ENCODE data around the gene ZNF81.
"Not testable (repeated sequence)": the region's sequence is repeated elsewhere in the genome, so short reads cannot be mapped to it uniquely, and the experiment has no call there.

Gene ZNF81

DNA sequence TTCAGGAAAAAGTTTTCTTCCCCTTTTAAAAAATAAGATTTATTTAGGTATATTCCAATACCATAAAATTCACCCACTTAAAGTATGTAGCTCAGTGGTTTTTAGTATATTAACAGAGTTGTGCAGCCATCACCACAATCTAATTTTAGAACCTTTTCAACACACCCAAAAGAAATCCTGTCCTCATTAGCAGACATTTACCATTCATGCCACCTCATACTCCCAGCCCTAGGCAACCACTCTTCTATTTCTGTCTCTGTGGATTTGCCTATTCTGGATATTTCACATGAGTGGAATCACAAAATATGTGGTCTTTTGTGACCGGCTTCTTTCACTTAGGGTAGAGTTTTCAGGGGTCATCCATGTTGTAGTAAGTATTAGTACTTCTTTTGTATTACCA lies 7.4 kb downstream of the ZNF81 start:
- no peak for DNase-seq (ENCODE audit: low read depth)

DNA sequence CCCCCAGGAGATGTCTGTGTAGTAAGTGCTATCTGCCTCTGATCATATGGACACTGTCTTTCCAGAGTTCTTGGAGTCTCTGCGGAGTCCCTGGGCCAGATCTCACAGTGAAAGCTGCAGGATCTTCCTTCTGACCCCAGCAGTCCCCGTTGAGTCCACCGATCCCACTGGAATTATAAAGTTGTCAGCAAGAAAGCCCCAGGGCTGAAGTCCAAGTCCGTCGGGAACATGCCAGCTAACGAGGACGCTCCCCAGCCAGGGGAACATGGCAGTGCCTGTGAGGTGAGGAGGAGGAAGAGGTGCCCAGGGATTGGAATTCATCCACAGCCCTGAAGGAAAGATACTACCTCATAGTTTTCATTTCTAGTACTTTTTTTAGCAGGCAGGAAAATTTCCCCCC lies 9.3 kb downstream of the ZNF81 start:
- DNase-seq (ENCODE audit: low read depth) = no peak

DNA sequence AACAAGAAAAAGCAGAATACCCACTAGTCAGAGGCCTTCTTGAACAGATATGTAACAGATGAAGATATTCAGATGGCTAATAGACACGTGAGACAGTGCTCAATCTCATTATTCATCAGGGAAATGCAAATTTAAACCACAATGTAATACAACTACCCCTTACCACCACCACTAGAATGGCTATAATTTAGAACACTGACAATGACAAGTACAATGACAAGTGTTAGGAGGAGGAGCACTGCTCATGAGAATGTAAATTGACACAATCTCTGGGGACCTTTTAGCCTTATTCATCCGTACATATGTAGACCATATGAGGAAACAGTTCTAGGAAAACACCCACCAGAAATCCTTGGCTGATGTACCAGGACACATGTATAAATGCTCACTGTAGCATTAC lies 13.1 kb downstream of the ZNF81 start:
- no peak for DNase-seq (ENCODE audit: low read depth)

DNA sequence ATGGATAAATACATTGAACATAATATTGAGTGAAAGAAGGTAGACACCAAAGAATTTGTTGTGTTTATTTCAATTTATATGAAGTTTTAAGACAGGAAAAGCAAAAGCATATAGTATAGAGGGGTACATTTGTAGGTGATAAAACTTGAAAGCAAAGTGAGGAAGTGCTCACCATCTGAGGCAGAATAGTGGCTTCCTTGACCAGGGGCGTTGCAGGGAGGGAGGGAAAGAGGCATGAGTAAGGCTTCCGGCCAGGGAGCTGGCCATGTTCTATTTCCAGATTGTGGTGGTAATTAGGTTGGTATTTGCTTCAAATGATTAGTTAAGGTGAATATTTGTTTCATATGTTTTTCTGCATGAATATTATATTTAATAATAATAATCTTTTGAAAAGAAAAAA lies 13.7 kb downstream of the ZNF81 start:
- not testable (repeated sequence) for DNase-seq (ENCODE audit: low read depth)

DNA sequence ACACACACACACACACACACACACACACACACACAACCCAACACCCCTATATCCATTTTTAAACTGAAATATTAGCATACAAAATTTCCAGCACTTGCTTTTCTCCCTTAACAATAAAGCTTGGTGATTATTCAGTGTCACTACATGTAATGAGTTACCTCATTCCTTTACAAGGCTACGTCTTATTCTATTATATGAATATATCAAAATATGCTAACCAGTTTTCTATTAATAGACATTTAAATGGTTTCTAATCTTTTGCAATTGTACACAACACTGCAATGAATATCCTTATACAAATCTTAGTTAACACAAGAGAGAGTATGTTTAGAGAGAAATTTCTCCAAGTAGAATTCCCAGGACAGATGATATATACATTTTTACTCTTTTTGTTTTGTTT lies 14.2 kb downstream of the ZNF81 start:
- no peak for DNase-seq (ENCODE audit: low read depth)

DNA sequence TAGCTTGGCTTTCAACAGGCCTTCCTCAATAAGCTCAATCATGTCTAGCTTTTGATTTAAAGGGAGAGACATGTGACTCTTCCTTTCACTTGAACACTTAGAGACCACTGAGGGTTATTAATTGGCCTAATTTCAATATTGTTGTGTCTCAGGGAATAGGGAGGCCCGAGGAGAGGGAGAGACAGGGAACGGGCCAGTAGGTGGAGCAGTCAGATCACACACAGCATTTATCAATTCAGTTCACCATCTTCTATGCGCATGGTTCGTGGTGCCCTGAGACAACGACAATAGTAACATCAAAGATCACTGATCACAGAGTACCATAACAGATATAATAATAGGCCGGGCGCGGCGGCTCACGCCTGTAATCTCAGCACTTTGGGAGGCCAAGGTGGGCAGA lies 17.8 kb downstream of the ZNF81 start:
- DNase-seq (ENCODE audit: low read depth) = no peak

DNA sequence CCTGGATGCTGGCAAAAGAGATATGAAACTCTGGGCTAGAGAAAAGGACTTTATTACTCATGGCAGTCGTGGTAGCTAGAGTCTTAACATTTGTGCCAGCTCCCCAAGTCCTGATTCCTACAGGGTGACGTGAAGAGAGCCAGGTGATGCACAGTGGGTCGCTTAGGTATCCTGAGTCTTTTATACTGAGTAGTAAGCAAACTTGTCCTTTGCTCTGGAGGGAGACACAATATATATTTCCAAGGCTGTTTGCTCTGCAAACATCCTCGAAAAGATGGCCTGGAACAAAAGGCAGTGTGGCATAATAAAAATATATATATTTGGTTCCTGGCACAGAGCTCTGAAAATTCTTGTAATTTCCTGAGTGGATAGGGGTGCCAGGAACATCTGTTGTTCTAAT lies 23.0 kb downstream of the ZNF81 start:
- DNase-seq (ENCODE audit: low read depth) = no peak

DNA sequence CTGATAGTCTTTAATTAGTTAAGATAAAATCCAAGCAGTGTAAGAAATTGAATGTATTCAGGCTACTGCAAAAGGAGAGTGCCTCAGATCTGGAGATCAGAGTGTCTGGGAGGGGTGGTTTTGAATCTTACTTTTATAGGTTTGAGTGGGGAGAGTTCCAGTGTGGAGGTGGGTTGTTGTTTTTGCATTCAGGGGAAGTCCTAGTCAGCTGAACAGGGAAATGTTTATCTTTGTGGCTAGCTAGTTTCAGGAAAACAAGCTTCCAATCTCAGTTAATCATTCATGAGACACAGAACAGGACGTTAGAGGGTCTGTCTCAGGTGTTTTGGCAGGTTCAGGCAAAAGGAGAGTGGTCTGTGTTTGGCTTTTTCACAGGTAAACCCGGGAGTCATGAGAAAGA lies 26.0 kb downstream of the ZNF81 start:
- DNase-seq (ENCODE audit: low read depth) = no peak

DNA sequence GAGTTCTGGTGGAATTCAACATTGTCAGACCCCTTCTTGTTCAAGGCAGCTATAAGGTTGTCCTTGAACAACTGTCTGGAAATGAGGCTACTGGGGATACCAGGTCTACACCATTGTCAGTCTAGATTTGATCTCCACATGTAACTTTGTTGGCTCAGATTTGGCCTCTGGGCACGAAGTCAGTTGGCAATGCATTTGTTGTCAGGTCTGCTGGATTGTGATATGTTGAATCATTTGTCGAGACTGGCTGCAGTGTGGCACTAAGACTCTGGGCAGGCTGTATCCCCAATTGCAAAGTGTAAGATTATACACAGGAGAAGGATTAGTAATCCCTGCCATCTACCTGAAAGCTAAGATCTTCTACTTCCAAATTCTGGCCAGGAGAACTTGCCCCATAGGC lies 26.5 kb downstream of the ZNF81 start:
- no peak for DNase-seq (ENCODE audit: low read depth)

DNA sequence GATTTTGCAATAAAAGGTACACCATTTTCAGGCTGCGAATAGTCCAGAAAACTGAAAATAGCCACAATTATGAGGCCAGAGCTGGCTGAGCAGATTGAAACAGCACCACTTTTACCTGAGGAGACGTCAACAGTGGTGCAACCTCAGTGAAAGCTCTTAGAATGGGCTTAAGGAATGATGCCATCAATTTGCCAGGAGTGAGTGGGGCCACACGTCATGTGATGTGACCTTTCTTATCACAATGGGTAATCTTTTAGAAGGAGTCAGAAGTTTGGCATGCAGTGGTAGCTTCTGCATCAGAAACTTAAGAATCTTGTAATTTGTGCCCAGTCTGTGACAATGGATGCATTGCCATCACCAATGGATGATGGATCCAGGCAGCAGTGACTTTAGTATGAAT lies 27.6 kb downstream of the ZNF81 start:
- DNase-seq (ENCODE audit: low read depth) = no peak

DNA sequence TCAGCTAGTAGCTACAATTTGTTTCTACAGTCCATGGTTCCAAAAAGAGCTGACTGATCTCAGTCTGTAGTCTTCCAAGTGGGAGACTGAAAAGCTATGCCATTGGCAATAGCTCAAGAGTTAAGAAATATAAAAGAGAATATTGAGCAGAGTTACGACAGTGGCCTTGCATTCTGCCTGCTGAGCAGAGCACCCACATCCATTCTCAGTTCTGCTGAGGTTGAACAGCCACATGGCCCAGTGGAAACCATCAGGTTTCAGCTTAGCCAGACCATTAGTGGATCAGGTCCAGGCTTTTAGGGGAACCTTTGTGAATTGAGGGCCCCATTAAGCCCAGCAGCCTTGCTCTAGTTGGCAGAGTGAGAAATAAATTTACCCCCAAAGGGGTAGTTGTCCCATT lies 28.1 kb downstream of the ZNF81 start:
- no peak for DNase-seq (ENCODE audit: low read depth)

DNA sequence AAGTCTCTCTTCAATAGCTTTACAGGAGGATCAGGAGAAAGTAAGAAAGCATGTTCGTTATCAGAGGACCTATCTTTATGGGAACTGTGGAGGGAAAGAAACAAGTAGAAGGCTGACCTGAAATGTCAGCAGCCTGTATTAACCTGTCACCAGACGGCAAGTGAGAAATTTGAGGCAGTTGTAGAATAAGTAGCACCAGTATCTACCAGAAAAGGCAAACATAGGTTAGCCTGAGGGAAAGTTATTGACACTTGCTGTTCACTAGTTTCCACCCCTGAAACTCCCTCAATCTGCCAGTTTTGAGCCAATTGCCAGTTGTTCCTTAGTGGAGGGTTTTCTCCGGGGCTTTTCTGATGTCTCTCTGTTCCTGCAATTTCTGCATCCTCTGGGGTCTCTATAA lies 36.4 kb downstream of the ZNF81 start:
- no peak for DNase-seq (ENCODE audit: low read depth)

DNA sequence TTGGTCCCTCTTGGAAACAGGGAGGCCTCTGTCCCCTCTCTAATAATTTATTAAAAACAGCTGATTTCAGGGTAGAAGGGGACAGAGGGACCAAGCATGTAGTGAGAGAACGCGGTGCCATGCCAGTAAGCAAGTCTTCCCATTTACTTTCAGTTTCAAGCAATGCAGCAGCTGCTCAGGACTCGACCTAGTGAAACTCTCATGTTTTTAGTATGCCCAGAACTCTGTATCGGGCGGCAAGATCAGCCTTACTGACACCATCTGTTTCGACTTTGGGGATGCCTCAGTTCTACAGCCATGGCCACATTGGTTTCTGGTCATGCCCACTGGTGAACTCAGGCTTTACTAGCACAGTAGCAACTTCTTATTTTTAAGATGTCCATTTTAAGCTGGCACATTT lies 40.6 kb downstream of the ZNF81 start:
- no peak for DNase-seq (ENCODE audit: low read depth)

DNA sequence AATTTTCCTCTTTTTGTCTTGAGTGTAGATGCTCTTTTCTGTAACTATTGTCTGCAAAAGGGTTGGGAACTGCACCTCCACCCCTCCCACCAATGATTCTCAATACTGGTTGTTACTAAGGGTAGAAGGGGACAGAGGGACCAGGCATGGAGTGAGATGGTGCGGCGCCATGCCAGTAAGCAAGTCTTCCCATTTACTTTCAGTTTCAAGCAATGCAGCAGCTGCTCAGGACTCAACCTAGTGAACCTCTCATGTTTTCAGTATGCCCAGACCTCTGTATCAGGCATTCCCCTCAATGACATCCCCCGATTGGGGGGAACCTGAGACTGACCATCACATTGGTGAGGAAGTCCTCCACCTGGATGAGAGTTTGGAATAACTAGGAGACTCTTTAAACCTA lies 41.5 kb downstream of the ZNF81 start:
- no peak for DNase-seq (ENCODE audit: low read depth)

DNA sequence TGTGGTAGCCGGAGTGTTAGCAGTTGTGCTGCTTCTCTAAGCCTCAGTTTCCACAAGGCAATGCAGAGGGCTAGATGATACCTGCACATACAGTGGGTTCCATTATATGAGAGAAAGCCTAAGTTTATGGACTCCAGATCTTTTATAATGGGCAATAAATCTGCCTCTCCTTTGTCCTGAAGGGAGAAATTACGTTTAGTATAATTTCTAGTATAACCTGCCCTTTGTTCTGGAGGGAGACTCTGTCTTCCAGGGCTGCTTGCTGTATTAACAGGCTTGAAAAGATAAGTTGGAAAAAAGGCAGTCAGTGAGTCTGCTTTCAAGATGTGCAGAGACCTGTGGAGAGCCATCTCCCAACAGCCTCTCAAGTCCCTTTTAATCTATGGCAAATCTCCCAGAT lies 42.8 kb downstream of the ZNF81 start:
- no peak for DNase-seq (ENCODE audit: low read depth)

DNA sequence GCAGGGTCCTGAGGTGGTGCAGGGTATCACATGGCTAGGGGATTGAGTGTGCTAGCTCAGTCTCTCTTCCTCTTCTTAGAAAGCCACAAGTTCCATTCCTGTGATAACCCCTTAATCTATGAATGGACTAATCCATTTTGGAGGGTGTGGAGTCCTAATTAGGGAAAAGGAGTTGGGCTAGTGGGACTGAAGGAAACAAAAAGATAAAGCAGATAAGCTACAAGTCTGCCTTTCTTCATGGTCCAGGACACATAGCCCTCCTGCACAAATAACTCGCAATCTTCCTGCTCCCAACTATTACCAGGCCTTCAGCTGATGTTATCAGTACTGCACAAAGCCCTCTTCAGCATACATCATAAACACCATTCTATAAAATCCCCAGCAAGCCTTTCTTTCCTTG lies 44.2 kb downstream of the ZNF81 start:
- no peak for DNase-seq (ENCODE audit: low read depth)

DNA sequence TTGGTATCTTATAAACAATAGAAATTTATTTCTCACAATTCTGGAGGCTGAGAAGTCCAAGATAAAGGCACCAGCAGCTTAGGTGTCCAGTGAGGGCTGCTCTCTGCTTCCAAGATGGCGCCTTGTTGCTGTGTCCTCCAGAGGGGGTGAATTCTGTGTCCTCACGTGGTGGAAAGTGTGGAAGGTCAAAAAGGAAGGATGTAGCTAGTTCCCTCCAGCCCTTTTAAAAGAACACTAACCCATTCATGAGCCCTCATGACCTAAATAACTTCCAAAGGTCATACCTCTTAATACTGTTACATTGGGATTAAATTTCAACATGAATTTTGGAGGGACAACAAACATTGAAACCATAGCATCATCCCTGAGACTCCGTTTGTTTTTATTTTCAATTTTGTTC lies 48.8 kb downstream of the ZNF81 start:
- no peak for DNase-seq (ENCODE audit: low read depth)

DNA sequence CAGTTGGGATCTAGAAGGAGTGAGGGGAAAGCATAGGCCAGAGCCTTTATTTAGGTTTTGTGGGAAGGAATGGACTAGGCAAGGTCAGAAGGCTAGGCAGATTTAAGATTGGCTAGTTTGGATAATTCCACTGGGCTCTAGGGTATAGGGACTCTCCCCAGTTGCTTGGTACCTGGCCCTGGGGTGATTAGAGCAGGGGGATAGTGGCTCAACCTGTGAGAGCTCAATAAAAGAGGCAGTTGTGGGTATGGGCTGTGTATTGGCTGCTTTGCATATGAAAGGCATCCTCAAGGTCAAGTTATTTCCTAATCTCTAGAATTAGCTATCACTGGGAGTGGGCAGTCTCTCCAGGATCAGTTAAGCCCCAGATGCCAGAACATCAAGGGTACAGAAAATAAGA lies 61.3 kb downstream of the ZNF81 start:
- no peak for DNase-seq (ENCODE audit: low read depth)

DNA sequence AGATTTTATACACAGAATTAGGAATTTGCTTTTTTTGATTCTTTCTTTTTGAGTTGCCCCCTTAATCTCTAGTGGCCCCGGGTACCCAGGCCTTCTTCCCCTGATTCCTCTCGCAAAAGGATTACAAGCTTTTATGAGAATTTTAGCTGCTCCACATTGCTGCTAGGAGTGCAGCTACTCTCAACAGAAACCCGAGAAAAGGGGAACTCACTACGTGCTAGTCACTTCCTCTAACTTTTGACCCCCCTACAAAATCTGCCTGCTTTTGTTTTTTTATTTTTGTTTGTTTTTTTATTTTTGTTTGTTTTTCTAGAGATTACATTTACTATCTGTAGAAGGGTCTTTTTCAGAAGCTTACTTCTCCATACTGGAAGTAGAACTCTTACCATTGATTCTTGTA lies 64.1 kb downstream of the ZNF81 start:
- no peak for DNase-seq (ENCODE audit: low read depth)

DNA sequence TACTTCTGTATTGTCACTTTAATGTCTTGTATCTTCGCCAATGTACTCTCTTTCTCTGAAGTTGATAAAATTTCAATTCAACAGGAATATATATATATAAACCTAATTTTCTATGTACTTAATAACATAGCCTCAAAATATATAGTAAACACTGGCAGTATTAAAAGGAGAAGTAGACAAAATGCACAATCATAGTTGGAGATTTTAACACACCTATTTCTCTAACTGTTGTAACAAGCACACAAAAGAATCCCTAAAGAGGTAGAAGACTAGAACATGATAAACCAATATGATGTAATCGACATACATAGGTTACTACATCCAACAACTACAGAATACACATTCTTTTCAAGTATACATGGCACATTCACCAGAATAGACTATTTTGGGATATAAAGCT lies 65.5 kb downstream of the ZNF81 start:
- DNase-seq (ENCODE audit: low read depth) = no peak

DNA sequence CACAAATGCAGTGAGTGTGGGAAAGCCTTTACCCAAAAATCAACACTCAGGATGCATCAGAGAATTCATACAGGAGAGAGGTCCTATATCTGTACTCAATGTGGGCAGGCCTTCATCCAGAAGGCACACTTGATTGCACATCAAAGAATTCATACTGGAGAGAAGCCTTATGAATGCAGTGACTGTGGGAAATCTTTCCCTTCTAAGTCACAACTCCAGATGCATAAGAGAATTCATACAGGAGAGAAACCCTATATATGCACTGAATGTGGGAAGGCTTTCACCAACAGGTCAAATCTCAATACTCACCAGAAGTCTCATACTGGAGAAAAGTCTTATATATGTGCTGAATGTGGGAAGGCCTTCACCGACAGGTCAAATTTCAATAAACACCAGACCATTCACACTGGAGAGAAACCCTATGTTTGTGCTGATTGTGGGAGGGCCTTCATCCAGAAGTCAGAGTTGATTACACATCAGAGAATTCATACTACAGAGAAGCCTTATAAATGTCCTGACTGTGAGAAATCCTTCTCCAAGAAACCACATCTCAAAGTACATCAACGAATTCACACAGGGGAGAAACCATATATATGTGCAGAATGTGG lies 79.3 kb downstream of the ZNF81 start:
- DNase-seq (ENCODE audit: low read depth) = no peak

DNA sequence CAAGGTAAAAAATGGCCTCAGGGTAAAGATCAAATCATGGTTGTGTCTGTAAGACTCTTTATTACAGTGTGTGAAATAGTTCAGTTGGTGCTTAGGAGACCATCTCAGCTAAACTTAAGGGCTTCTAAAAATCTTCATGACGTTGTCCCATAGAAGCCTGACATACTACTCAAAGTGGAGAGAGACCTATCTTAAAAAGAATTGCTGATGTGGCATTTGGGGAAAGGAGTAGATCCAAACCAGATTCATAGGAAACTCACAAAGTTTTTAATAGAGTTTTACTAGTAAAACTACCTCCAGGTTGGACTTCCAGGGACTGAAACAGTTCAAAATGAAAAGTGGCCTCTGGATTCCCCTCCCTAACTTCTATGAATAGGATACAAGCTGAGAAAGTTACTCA lies 81.6 kb downstream of the ZNF81 start:
- DNase-seq (ENCODE audit: low read depth) = no peak

DNA sequence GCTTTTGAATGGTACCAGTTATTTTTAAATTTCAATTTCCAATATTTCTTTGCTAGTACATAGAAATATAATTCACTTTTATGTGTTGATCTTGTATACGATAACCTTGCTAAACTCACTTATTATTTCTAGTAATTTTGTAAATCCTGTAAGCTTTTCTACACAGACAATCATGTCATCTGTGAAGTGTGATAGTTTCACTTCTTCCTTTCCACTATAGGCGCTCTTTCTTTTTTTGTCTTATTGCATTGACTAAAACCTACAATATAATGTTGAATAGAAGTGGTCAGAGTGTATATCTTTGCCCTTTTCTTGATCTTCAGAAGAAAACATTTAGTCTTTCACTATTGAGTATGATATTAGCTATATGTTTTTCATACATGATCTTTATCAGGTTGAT lies 90.5 kb downstream of the ZNF81 start:
- no peak for DNase-seq (ENCODE audit: low read depth)

DNA sequence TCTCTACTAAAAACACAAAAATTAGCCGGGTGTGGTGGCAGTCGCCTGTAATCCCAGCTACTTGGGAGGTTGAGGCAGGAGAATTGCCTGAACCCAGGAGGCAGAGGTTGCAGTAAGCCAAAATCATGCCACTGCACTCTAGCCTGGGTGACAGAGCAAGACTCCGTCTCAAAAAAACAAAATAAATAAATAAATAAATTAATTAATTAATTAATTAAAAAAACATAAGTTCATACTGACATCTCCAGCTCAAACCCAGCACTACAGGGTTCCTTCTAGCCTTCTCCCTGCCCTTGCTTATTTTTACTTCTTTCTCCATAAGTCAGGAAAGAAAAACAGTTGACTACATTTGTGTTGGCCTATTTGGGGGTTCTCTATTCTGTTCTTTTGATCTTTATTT lies 95.3 kb downstream of the ZNF81 start:
- not testable (repeated sequence) for DNase-seq (ENCODE audit: low read depth)

DNA sequence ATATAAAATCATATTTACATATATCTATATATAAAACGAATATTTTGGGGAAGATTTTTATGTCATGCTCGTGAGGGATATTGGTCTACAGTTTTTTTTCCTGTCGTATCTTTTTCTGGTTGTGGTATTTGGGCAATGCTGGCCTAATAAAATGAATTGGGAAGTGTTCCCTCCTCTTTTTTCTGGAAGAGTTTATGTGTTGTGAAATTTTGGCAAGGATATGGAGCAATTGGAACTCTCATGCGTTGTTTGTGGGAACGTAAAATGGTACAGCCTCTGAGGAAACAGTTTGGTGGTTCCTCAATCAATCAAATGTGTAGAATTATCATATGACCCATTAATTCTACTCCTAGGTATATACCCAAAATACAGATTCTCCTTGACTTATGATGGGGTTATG lies 97.2 kb downstream of the ZNF81 start:
- DNase-seq (ENCODE audit: low read depth) = no peak

Measured in CMK (cell line).